C4-2B (cell line): ENCODE data around the gene KRT39.

Experiments used
- CTCF ChIP-seq: fragments of 450-650 bp; conservative IDR thresholded peaks from 2 replicates; pipeline ENCODE4 v1.5.1; 2017; ENCODE audit warnings: mild to moderate bottlenecking
- ZFX ChIP-seq: fragments of 450-650 bp; IDR thresholded peaks from 2 replicates; pipeline ENCODE4 v1.6.1; 2017

GRCh38 chr17:40951011-40951622 is 15.6 kb downstream of the KRT39 start:
- TF ChIP-seq CTCF (no peak), ZFX (no peak)
